HG02763 (cell line): ENCODE measurements around the gene TMEM38A.

Source experiments
- ATAC-seq: cut with Tn5 transposase; IDR thresholded peaks from one replicate; pipeline ENCODE4 v1.9.1; 2021; ENCODE audit warnings: mild to moderate bottlenecking, moderate library complexity; ENCODE audit not compliant: unreplicated experiment

The TMEM38A gene, protein sequence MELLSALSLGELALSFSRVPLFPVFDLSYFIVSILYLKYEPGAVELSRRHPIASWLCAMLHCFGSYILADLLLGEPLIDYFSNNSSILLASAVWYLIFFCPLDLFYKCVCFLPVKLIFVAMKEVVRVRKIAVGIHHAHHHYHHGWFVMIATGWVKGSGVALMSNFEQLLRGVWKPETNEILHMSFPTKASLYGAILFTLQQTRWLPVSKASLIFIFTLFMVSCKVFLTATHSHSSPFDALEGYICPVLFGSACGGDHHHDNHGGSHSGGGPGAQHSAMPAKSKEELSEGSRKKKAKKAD

DNA sequence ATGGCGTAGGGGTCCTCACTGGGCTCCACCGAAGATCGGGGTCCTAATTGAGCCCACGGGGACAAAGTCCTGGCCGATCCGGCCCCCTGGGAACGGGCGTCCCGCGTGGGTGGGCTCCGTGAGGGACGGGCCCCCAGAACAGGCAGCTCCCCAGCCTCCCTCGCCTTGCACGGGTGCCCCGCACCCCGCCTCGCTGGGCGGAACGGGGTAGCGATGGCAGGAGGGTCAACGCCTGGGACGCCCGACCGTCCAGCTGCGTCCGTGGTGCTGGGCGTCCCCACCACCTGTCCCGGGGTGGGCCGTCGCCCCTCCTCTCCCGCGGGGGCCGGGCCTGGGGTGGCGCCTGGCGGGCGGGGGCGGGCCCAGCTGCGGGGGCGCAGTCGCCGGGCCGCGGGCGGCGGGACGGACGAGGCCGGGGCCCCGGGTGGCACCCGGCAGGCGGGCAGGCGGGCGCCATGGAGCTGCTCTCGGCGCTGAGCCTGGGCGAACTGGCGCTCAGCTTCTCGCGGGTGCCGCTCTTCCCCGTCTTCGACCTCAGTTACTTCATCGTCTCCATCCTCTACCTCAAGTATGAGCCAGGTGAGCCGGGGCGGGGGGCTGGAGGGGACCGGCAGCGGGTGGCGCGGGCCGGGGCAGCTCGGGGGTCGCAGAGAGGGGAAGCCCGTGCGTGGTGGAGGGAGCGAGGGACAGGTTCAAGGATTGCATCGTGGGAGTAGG is at the start of gene TMEM38A:
TMEM38A (plus strand) TSS at position 377 of the 717 bp plus-strand sequence; CDS start at position 456, 79 bp downstream.
- ATAC-seq = peak; percentile 18

DNA sequence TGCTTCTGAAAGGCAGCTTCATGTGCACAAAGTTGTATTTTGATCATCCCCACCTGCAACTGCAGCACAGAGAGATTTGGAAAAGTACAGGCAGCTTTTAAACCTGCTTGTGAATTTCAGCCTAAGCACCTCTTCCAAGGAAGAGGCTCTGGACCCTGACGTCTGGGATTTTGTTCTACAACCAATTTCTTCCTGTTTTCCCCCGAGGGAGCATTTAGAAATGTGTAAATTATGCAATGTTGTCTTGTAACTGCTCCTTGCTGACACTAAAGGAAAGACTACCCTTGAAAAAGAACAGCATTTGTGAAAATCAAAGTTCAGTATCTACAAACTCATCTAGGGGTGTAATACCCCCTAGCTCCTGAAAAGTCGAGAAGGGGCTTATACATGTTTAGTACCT is 48.3 kb upstream of the TMEM38A start:
- ATAC-seq = no peak

DNA sequence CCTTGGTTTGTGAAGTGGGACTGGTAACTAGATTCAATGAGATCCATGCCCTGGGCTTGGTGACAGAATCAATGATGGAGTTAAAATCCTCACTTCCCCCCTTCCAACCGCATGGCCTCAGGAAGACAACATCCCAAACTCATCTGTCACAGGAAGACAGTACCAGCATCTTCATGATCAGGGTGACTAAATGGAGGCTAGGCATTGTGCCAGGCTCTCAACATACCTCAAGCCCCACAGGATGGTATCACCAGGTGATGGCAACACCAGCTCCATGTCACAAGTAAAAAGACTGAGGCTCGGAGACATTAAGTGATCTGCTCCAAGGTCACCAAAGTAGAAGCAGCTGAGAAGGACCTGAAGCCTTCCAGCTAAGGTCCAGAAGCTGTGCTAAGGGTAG is 47.1 kb upstream of the TMEM38A start:
- no peak for ATAC-seq

DNA sequence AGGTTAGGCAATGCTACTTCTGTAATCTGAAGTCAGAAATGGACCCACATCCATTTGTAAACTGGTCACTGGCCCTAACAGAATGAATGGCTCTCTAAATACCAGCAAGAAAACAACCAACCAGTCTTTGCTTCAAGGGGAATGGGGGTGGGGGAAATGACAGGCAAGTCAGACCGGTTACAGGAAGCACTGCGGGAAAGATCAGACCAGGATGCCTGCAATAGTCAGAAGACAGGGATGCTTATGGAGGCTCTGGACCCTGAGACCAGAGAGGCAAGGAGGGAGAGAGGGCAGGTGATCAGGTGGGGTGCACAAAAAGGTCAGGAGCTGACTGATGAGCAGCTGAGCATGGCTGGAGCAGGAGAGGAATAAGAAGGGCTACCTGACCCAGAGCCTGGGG is 46.0 kb upstream of the TMEM38A start:
- ATAC-seq = no peak

DNA sequence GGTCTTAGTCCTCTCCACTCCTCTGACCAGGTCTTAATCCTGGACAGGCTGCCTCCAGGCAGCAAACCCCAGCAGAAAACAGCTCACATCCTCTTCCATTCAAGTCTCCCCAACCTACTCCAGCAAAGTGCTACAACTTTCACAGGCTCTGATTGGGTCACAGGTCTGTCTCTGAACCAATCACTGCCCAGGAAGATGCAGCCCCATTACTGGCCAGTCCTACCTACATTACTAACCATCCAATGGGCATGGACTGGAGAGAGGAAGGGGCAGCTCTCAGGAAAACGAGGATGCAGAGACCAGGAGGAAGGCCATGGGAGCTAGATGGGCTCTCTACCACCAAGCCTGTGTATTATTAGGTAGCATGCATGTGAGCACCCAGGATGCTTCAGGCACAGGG is 45.1 kb upstream of the TMEM38A start:
- no peak for ATAC-seq

DNA sequence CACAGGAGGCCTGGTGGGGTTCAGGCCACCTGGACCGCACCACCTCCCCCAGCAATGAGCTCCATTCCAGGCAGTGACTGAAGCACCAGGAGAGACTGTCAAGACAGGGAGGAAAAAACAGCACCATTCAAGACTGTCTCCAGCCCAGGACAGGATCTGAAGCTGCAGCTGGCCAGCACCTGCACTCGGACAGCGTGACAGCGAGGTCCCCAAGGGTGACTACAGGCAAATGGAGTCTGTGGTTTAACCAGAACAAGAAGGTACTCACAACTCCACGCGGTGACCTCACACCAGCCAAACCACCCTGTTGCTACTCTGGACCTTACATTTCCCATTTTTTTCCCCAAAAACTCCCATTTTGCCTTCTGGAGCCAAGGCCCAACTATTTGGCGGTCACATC is 42.7 kb upstream of the TMEM38A start:
- ATAC-seq = no peak

DNA sequence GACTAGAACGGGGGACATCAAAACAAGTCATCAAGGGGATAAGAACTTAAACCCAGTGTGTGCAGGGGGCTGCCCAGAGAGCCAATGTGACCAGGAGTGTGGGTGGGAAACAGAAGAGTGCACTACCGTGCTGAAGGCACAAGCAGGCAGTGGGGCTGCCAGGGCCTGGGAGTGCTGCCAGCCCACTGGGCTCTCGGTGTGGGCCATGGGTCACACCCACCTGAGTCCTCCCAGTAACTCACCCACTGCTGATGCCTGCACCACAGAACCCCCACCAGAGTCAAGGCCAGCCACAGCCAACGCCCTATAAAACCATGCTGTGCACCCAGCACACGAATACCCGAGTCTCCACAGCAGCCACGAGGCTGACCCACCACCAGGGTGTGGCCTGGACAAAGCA is 41.5 kb upstream of the TMEM38A start:
- no peak for ATAC-seq

DNA sequence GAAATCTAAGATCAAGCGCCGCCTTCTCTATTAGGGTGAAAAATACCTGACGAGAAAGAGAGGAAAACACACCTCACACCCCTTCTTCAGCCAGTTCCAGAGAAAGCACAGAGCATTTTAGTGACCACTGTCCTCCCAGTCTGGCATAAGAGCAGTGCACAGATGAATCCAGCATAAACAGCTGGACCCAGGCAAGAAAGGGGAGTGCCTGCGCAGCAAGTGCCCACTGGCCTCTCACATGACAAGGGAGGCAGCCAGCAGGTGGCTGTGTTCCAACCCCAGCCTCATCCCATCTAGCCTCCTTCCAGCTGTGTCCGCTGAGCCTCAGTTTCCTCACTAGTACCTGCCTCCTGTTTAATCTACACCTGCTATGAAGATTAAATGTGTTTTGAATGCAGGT is 40.9 kb upstream of the TMEM38A start:
- ATAC-seq = no peak

DNA sequence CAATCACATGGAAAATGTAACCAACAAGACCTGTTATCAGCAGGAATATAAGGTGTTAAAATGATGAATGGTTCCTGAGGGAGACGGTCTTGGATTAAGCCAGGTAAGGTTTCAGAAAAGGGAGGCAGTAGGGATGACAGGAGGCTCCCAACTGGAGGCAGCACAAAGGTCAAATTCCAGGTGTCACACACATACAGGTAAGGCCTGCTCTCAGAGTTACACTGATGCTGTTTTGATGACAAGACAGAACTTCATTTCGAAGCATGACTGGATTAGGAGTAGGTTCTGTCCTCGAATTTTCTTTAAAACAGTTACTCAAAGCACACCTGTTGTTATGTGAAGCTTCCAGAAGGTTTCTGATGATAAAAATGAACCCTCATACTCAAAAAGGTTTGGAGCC is 40.4 kb upstream of the TMEM38A start:
- no peak for ATAC-seq

DNA sequence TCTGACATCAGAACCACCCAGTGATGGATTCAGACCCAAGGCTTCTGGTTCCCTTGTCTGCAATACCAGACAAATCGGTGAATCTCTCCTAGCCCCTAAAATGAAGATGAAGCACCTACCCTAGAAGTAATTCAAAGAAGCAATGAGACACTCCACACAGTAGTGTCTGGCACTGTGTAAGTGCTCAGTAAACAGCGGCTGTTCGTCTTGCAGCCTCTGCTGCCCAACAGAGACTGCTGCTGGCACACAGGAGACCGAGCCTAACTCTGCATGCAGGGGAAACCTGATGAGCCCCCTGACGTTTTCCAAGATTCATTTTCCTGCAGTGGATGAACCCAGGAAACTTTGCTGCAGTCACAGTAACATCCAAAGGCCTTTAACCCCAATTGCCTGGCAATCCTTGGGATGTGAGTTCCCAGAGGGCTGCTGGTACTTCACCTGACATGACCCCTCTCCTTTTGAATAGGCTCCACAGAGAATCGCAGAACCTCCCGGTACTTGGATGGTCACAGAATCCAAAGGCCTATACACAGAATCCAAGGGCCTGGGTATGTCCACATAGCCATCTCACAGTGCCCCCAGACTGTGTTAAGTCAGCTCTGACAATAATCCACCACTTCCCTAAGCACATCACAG is 39.7 kb upstream of the TMEM38A start:
- no peak for ATAC-seq

DNA sequence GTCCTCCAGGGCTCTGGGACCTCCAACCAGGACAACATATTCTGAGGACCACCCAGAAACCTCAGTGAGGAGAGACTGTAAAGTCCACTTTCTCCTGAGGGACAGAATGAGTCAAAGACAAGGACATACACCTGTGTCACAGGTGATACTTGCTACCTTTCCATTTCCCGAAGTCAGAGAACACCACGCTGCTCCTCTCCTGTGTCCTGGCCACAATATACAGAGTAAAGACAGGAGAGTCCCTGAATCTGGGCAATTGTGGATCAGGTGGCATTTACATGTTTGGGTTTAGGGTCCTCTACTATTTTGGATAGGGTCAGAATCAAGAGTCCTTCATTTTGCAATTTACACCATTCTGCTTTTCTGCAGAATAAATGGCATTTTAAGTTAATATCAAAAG is 37.9 kb upstream of the TMEM38A start:
- no peak for ATAC-seq

DNA sequence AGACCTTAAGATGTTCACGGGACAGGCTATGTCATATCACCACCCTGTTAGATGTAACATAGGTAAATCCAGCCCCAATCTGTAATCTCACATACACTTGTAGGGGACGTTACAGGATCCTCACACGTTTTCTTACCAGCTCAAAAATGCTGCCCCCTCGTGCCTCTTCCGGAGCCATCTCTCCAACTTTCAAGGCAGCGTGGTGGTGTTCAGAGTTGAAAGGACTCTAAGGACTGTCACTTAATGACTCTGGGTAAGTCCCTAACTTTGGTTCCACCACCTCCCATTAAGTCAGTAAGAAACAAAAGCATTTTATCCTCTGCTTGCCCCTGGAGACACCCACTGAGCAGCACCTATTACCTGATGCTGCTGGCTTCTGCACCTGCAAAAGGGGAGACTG is 37.4 kb upstream of the TMEM38A start:
- ATAC-seq = no peak

DNA sequence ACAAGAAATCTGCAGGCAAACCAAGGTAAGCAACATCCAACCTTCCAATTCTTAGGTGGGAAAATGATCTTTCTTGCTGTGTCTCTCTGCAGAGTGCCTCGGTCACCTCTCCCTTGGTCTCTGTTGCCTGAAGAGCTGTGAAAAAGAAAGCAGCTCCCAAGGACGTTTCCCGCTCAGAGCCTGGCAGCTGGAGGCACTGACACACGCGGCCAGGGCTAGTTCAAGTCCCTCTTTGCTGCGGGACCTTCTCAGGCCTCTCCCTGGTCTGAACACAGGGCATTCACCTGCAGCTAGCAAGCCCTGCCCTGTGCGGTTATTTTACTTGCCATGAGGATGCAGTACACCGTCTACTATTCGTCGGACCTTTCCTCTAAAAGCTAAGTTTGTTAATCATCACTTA is 36.7 kb upstream of the TMEM38A start:
- ATAC-seq = no peak

DNA sequence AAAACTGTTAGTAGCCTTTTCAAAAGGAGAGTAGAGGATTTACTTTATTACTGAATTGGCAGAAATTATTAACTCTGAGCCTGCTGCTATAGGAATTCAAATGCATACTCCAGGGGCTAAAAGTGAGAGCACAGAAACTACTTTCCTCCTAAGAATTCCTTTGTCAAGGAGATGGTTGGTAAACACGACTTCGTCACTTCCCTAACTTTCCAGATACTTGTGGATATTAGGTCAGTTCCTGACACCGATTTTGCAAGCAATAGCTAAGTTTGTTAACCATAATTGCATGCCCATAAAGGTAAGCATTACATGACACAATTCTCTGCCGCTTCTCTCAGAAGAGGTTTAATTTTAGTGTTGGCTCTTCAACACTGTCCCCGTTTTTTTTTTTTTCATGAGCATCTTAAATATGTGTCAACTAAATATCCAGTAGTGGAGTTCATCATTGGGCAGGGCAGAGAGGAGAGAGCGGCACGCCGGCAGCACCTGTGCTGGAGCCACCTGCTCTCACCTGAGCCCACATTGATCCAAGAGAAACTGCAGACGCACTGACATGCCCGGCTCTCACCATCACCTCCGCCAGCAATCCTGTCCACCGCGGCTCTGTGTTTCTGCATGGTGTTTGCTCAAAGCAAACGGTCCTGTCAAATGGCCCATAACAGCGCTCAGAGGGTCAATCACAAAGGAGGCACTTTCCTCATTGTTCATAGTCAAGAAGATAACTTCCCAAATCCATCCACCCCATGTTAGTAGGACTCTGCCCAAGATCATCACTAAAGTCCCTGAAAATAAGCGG is 35.6 kb upstream of the TMEM38A start:
- no peak for ATAC-seq

DNA sequence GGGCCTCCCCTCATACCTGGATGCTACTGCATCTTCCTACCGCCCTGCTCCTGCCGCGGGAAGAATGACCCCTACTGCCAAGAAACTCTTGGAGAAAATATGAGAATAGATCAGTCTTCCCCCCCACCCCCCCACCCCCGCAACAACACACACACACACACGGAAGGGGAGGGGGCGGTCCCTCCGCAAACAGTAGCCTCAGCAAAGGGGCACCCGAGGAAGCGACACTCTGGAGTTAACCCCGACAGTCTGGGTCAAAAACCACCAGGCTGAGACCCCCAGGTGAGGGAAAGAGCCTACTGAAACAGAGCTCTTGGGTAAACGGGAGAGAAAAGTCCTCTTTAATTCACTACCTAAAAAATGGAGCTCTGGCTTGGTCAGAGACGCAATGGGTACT is 34.1 kb upstream of the TMEM38A start:
- ATAC-seq = no peak

DNA sequence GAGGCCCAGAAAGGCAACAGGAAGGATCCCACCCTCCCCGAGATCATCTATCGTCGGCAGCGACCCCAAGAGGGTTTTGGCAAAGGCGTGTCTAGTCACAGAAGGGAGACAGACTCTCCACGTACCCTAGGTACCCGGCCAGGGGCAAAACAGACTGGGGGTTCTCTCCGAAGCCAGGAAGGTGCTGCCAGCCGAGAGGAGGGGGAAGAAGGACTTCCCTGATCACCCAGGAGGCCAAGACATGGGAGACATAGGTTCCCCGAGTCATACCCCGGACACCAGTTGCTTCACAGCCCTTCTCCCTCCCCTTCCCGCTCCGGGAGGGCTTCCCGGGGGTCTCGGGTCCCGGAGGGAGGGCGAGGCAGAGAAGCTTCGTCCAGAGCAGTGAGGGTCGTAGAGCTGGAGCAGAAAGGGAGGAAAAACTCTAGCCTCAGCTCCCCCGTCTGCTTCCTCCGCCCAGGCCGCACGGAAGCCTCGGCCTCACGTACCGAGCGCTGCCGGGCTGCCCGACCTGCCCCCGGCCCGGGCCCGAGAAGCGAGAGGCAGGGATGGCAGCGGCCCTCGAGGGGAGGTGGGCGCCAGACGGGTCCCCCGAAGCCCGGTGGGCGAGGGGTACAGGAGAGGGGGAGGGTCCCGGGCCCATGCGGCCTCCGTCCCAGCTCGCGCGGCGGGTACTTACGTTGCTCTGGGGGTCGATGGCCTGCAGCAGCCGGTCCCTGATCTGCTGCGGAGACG is 33.6 kb upstream of the TMEM38A start:
- peak; percentile 6 for ATAC-seq

DNA sequence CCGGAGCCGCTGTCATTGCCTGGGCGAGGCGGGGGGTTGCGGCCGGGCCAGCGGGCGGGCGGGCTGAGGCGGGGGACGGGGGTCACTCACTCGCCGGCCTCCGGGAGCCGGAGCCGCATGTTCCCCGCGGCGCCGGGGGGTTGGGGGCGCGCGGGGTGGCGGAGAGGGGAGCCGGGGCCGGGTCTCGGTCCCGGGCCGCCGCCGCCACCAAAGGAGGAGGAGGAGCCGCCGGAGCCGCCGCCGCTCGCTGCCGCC is 33.1 kb upstream of the TMEM38A start:
- ATAC-seq = no peak

DNA sequence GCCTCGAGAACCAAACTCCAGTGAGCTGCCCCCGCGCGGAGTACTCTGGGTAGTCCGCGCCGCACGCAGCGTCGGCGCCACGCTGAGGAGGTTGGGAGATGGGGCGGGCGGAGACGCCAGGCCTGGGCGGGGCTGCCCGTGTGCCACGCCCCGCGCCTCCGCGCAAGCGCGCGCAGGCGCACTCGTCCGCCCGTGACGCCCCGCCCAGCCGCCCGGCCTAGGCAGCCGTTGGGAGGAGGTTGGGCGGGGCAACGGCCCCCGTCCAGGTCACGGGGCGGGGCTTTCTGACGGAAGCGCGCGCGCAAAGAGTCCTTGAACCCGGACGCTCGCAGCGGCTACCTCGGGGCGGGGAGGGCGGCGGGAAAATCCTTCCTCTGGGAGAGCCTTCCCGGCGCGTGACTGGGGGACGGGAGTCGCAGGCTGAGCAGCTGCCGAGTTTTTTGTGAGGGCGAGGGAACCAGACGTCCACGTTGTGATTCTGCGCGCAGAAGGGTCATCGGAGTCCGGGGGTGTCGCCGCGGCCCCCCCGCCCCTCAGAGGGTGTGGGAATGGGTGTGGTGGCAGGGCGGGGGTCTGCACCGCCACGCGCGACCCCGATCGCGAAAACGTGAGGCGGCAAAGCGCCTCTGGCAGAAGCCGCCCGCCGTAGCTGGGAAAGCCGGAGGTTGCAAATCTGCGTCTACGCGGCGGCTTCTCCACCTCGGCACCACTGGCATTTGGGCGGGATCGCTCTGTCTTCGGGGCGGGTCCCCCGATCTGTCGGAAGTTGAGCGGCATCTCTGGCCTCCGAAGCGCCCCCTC is 32.6 kb upstream of the TMEM38A start, which contains the start of gene MED26:
MED26 (minus strand) TSS at position 22 of the 801 bp plus-strand sequence. CDS start 261 bp downstream, outside the sequence.
- ATAC-seq = peak; percentile 90

DNA sequence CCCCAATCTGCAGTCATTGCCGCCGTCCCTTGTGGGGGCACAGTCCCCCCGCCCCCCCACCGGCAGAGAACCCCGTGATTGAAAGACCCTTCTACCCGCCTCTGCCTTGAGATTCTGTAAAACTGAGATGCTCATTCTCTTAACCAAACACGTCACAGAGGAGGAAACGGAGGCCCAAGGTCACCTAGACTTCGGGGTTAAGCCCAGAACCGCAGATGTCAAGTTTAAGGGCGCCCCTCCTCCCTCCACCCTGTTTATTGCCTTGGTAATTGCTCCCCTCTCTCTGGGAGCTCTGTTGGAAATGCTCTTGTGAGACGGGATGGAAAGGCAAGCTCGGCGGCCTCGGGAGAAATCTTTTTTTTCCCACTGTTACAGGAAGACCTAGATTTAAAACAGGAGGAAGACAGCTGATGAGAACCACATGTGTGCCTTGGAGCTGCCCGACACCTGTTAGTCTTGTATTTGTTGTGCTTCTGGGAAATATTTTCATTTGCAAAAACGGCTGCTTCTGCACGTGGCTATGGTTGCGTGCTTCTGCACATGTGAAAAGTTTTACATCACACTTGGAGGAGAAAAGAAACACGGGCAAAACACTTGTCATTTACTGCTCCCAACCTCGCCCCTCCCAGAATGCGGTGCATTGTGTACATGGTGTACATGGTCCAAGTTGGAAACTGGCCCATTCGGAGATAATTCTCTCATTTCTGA is 31.8 kb upstream of the TMEM38A start:
- no peak for ATAC-seq
